Stimulated activated CD4-positive, alpha-beta T cell treated with anti-CD3 and anti-CD28 coated beads, TNF-alpha, amount 100 ng/mL, for 24 hours (primary cell): ENCODE data around the gene XYLT2.
"Not testable (repeated sequence)": the region's sequence is repeated elsewhere in the genome, so short reads cannot be mapped to it uniquely, and the experiment has no call there.

Experiments
- DNase-seq, 3 experiments: peaks; one replicate each; pipeline ENCODE4 v3.0.0-alpha.2; 2020; ENCODE audit warnings: low read depth in 3 of 3

XYLT2 gene

DNA sequence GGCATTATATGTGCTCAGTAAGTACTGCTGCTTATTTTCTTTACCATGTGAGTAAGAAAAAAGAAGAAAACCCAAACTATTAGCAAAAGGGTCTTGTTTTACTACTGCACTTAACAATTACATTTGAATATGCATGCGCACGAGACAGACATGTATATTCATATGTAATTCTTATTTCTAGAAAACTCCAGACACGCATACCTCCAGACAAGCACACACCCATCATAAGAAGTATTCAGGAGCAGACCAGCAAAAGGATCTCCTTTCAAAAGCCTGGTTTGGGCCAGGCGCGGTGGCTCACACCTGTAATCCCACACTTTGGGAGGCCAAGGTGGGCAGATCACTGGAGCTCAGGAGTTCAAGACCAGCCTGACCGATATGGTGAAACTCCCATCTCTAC, 43.6 kb downstream of the XYLT2 start:
- DNase-seq = no peak

DNA sequence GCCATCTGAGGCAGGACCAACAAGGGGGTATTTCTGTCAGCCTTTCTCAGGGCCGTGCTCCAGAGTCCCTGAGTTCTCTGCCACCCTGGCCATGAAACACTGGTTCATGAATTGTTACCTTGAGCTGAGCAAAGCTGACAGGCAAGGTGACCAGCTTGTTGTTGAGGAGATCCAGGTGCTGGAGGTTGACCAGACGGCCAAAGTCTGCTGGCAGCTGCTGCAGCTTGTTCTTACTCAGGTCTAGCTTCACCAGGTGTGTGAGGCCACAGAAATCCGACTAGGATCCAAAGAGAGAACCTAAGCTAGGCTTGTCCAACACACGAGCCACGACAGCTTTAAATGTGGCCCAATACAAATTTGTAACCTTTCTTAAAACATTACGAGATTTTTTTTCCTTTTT, 46.7 kb downstream of the XYLT2 start:
- no peak for DNase-seq

DNA sequence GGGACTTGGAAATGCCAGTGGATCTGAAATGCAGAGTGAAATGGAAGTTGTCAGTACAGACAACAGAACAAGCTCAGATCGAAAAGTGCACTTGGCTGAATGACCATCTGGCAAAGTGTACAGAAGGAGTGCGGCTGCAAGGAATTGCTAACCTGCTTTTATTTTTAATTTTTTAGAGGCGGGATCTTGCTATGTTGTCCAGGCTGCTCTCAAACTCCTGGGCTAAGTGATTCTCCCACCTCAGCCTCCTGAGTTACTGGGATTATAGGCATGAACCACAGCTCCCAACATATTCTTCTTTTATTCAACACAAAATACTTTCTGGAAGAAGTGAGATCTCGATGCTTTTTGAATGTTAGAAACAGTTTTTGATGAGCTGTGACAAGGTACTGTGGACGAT, 47.8 kb downstream of the XYLT2 start:
- no peak for DNase-seq

DNA sequence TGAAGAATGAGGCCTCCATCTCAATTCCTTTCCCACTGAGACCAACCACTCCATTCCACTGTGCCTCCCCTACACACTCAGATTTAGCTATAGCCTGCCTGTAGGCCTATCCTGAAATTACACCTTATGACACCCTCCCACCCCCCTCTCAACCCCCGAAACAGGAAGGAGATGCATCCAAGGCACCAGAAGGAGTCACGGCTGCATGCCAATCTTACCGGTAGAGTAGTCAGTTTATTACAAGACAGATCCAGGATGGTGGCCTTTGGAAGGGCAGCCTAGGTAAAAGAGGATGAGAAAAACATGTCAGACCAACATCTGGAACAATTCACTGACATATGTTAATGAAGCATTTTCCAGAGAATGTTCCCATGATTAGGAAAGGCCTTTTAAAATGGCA, 48.8 kb downstream of the XYLT2 start:
- DNase-seq = no peak

DNA sequence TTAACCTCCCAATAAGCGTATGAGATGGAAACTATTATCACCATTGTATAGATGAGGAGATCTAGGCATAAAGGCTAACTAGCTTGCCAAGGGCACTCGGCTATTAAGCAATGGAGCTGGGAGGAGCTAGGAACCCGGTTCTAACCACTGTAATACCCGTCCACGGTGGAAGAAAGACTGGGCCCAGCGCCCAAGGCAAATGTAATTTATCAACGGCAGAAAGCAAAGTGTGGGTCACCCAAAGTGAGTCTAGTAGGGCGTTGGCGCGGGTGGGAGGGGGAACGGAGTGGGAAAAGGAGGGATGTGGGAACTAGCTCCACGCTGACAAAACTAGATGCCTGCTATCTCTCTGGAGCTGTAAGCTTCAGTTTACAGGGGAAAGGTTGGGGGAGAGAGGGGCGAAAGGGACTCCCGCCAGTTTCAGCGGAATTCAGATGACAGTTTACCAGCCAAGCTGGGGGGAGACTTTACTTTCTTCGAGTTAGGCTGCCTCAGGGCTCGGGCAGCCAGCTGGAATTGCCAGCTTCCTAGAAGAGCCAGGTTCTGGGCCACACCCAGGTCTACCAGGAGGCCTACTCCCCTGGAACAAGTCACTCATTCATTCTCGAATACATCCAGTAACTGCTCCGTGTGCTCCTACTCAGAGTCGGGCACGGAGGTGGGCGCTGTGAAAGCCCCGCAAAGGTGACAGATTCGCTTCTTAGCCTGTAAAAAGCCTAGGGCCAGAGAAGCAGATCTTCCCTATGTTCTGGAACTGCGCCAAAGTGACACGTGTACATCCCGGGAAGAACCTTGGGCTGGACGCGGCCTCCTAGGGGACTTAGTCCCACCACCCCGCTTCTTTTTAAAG, 50.6 kb downstream of the XYLT2 start:
- DNase-seq = no peak

DNA sequence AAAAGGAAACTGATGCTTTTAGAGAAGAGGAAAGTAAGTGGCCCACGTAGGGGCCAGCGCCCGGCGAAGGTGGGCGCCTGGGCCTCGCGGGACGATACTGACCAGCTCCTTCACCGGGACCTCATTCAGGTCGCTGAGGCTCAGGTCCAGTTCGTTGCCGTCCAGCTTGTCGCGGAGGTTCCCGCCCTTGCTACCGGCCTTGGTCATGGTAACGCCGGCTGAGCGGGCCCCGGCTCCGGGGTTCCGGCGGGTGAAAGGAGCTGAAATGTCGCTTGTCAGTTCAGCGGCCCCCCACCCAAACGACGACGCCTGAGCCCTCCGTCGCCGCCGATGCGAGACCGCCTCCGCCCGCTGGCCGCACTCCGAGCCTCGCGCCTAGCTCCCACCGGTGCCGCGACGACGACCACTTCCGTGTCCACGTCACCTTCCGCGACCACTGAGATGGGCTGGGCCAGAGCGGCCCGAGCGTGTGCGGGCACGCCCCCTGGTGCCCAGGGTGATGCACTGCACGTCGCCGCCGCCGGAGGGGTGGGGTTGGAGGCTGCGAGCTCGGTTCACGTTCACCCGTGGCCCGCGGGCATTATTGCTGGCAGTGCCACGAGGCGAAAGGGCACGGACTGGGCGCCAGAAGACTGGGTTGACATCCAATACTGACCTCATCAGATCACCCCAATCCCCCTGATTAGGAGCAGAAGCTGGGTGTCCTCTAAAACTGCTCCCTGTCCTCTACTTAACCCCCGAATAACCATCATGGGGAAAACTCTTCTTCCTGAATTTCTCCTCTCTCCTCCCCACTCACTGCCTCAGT, 51.4 kb downstream of the XYLT2 start, which contains the start of gene LRRC59:
TSS of gene LRRC59 (minus strand) at position 413 of the 808 bp plus-strand sequence. CDS start at position 207, 206 bp downstream.
- DNase-seq = peak; percentile 86 to 91 (median 89)

DNA sequence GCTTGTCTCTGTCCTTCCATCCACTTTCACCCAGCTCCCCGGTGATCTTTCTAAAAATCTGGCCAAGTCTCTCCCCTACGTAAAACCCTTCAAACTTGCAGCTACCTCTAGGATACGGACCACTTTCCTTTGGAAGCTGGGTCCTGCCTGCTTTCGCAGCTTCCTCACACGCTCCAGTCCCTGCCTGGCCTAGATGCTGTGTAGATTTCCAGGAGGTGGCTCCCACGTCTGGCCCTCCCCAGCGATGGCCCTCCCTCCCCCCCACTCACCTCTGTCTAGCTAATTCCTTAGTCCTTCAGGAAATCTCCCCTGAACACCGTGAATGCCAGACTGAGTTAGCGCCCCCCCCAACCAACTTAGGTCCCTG, 52.0 kb downstream of the XYLT2 start:
- DNase-seq = no peak

DNA sequence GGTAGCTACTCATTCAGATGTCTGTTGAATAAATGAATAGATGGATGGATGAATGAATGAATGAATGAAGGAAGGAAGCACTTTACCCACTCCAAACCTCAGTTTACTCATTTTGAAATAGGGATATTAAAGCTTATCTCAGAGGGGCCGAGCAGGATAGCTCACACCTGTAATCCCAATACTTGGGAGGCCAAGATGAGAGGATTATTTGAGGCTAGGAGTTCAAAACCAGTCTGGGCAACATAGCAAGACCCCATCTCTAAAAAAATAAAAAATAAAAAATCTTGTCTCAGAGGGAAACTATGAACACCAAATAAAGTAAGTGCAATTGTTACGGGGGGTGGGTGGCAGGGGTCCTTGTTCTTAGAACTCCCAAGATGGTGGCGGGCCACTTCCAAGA, 52.7 kb downstream of the XYLT2 start:
- not testable (repeated sequence) for DNase-seq

DNA sequence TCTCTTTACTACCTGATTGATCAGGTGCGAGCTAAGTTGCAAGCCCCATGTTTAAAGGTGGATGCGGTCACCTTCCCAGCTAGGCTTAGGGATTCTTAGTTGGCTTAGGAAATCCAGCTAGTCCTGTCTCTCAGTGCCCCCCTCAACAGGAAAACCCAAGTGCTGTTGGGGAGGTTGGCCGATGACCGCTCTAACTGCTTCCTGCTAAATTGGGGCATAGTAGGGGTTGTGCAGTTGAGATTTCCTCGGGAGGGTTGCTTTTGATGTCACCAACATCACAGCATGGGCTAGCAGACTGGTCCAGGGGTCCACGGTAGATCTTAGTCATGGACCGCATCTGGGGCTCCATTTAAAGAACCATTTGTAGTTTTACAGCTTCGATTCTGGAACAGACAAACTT, 53.7 kb downstream of the XYLT2 start:
- not testable (repeated sequence) for DNase-seq

DNA sequence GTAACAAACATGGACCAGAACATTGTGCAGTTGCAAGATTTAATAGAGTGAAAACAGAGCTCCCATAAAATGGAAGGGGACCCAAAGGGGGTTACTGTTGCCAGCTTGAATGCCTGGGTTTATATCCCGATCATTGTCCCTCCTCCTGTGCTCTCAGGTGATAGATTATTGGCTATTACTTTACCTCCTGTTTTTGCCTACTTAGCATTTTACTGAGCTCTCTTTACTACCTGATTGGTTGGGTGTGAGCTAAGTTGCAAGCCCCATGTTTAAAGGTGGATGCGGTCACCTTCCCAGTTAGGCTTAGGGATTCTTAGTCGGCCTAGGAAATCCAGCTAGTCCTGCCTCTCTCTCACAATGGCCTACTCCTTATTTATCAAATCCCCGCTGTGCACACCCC, 59.4 kb downstream of the XYLT2 start:
- not testable (repeated sequence) for DNase-seq

DNA sequence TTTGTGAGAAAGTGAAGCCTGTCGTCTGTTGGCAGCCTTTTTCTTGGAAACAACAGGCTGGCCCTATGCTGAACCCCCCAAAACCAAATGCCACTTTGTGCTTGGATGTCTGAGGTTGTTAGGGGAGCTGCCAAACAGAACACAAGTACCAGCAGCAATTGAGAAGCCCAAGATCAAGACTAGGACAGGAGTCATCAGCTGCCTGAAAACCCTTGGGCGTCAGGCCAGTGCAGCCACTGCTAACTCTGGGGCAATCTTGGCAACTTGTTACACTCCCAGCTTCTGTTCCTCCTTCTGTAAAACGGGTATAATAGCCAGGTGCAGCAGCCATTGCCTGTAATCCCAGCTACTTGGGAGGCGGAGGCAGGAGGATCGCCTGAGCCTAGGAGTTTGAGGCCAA, 60.7 kb downstream of the XYLT2 start:
- DNase-seq = no peak

DNA sequence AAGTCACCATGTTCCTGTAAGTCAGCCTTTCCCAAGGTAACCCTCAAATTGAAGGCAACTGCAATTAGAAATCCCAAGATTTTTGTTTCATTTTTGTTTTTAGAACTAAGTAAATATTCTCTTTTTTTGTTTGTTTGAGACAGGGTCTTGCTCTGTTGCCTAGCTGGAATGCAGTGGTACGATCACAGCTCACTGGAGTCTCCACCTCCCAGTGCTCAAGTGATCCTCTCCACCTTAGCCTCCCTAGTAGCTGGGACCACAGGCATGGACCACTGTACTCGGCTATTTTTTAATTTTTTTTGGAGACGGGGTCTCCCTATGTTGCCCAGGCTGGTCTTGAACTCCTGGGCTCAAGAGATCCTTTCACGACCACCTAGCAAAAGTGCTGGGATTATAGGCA, 62.0 kb downstream of the XYLT2 start:
- no peak for DNase-seq
